Liver (tissue), 9 donors: Measurements from ENCODE around the gene ADCY9. TPM values are rescaled to one million over a fixed set of nuclear protein-coding genes. Genes with fewer than 3 reads are reported as not detected.
A peak's percentile ranks its signal among the peaks of the same experiment; 100 is the strongest.

Source experiments
- DNase-seq: peaks from one replicate; pipeline ENCODE4 v3.0.0-alpha.2; 2017; ENCODE audit warnings: low spot score
- H3K27ac ChIP-seq, 2 donors: one replicate each; pipeline ENCODE4 v1.7.0; 2013; ENCODE audit warnings: inconsistent platforms in 2 of 2, low read length in 2 of 2, control low read depth in 1 of 2, low read depth in 1 of 2, mild to moderate bottlenecking in 1 of 2
- H3K27me3 ChIP-seq, 4 donors: one replicate each; pipeline versions ENCODE4 v1.6.1 to v1.7.0; 2013; ENCODE audit warnings: low read length in 3 of 4, inconsistent platforms in 1 of 4, mild to moderate bottlenecking in 1 of 4, moderate library complexity in 1 of 4; ENCODE audit not compliant: control insufficient read depth in 4 of 4, insufficient read depth in 4 of 4
- H3K36me3 ChIP-seq, 4 donors: one replicate each; pipeline versions ENCODE4 v1.6.1 to v1.7.0; 2013; ENCODE audit warnings: low read length in 3 of 4, mild to moderate bottlenecking in 3 of 4, low read depth in 1 of 4, moderate library complexity in 1 of 4; ENCODE audit not compliant: control insufficient read depth in 4 of 4, insufficient read depth in 3 of 4
- H3K4me1 ChIP-seq, 4 donors: one replicate each; pipeline versions ENCODE4 v1.6.1 to v1.7.0; 2013; ENCODE audit warnings: low read length in 3 of 4, mild to moderate bottlenecking in 3 of 4, moderate library complexity in 1 of 4; ENCODE audit not compliant: control insufficient read depth in 4 of 4, insufficient read depth in 4 of 4
- H3K4me3 ChIP-seq, 3 donors: one replicate each; pipeline versions ENCODE4 v1.6.1 to v1.7.0; 2013; ENCODE audit warnings: low read length in 3 of 3, control low read depth in 1 of 3, low read depth in 1 of 3, mild to moderate bottlenecking in 1 of 3
- H3K9ac ChIP-seq, 2 donors: one replicate each; pipeline ENCODE4 v1.7.0; 2013; ENCODE audit warnings: low read length in 2 of 2, mild to moderate bottlenecking in 2 of 2, moderate library complexity in 2 of 2, control low read depth in 1 of 2, low read depth in 1 of 2
- H3K9me3 ChIP-seq, 4 donors: one replicate each; pipeline versions ENCODE4 v1.6.1 to v1.7.0; 2013; ENCODE audit warnings: low read length in 3 of 4; ENCODE audit not compliant: control insufficient read depth in 4 of 4
- ATF3 ChIP-seq: IDR thresholded peaks from 2 replicates; pipeline ENCODE4 v1.6.1; 2016; ENCODE audit warnings: antibody characterized with exemption
- EGR1 ChIP-seq, 2 donors: IDR thresholded peaks; 2 replicates each; pipeline ENCODE4 v1.6.1; 2016 to 2018; ENCODE audit warnings: antibody characterized with exemption in 2 of 2, low read depth in 2 of 2
- FOXA1 ChIP-seq: IDR thresholded peaks from 2 replicates; pipeline ENCODE4 v1.6.1; 2016; ENCODE audit warnings: antibody characterized with exemption
- FOXA2 ChIP-seq: IDR thresholded peaks from 2 replicates; pipeline ENCODE4 v1.6.1; 2016; ENCODE audit warnings: antibody characterized with exemption
- GABPA ChIP-seq, 2 donors: IDR thresholded peaks in 1 of 2; conservative IDR thresholded peaks in 1 of 2; 2 replicates each; pipeline ENCODE4 v1.6.1; 2016; ENCODE audit warnings: antibody characterized with exemption in 2 of 2, mild to moderate bottlenecking in 1 of 2, moderate library complexity in 1 of 2
- HNF4A ChIP-seq, 2 donors: conservative IDR thresholded peaks; 2 replicates each; pipeline ENCODE4 v1.6.1; 2016; ENCODE audit warnings: antibody characterized with exemption in 2 of 2, mild to moderate bottlenecking in 2 of 2
- HNF4G ChIP-seq: IDR thresholded peaks from 2 replicates; pipeline ENCODE4 v1.6.1; 2016; ENCODE audit warnings: antibody characterized with exemption
- JUND ChIP-seq, 2 donors: IDR thresholded peaks; 2 replicates each; pipeline ENCODE4 v1.6.1; 2016; ENCODE audit warnings: antibody characterized with exemption in 2 of 2
- MAX ChIP-seq: IDR thresholded peaks from 2 replicates; pipeline ENCODE4 v1.6.1; 2016; ENCODE audit warnings: antibody characterized with exemption
- NR2F2 ChIP-seq: IDR thresholded peaks from 2 replicates; pipeline ENCODE4 v1.6.1; 2016; ENCODE audit warnings: antibody characterized with exemption
- RAD21 ChIP-seq, 2 donors: IDR thresholded peaks; 2 replicates each; pipeline ENCODE4 v1.6.1; 2016; ENCODE audit warnings: antibody characterized with exemption in 2 of 2, mild to moderate bottlenecking in 2 of 2
- REST ChIP-seq: IDR thresholded peaks from 2 replicates; pipeline ENCODE4 v1.6.1; 2016; ENCODE audit warnings: antibody characterized with exemption, mild to moderate bottlenecking
- RXRA ChIP-seq, 2 donors: IDR thresholded peaks; 2 replicates each; pipeline ENCODE4 v1.6.1; 2017 to 2018; ENCODE audit warnings: antibody characterized with exemption in 2 of 2, mild to moderate bottlenecking in 1 of 2
- SP1 ChIP-seq: IDR thresholded peaks from 2 replicates; pipeline ENCODE4 v1.6.1; 2018; ENCODE audit warnings: antibody characterized with exemption, mild to moderate bottlenecking
- TAF1 ChIP-seq: conservative IDR thresholded peaks from 2 replicates; pipeline ENCODE4 v1.6.1; 2016; ENCODE audit warnings: antibody characterized with exemption, mild to moderate bottlenecking
- YY1 ChIP-seq: IDR thresholded peaks from 2 replicates; pipeline ENCODE4 v1.6.1; 2016; ENCODE audit warnings: antibody characterized with exemption, mild to moderate bottlenecking
- ZBTB33 ChIP-seq: IDR thresholded peaks from 2 replicates; pipeline ENCODE4 v1.6.1; 2016; ENCODE audit warnings: antibody characterized with exemption
- WGBS: extraction: QIAGEN DNeasy Blood & Tissue Kit; methylation state at CpG from one replicate; pipeline ENCODE4 v1.1.7; 2013; 5-methylcytosine and 5-hydroxymethylcytosine counted together
- polyA plus RNA-seq, 2 donors: library from polyadenylated mRNA; stranded (reverse) in 1 of 2; unstranded in 1 of 2; fragments of 200-250 nt in 1 of 2; fragments of >200 nt in 1 of 2; fragmentation: Nextera tagmentation in 1 of 2; extraction: Ambion mirVana in 1 of 2; gene quantifications; one replicate each; pipeline versions ENCODE4 v1.2.1 to v1.2.3, GENCODE V29; 2013 to 2015
- total RNA-seq, 2 donors: library from RNA; depleted of rRNA; stranded (reverse); fragments of >200 nt; gene quantifications; one replicate each; pipeline ENCODE4 v1.2.3, GENCODE V29; 2014
- donor health status: healthy.
- donor health status: healthy.
- donor health status: healthy.
- donor health status: healthy.
- donor health status: healthy.

ADCY9 gene
- total and polyA plus RNA-seq, 4 donors, result 3.6 to 25.1 (median 11.0) TPM

GRCh38 chr16:4096509-4096908, 19.7 kb downstream of the ADCY9 start:
- WGBS, result 80% methylated on average over 5 of the region's 5 CpGs
- TF ChIP-seq GABPA (IDR thresholded peaks at IDR 0.05 in 1 of 2, conservative IDR thresholded peaks at IDR 0.05 in 1 of 2) (no peak), FOXA2 (no peak), TAF1 (no peak), SP1 (no peak), ZBTB33 (no peak), REST (no peak), YY1 (no peak), HNF4G (no peak)

GRCh38 chr16:4094127-4094773, 22.0 kb downstream of the ADCY9 start:
- H3K4me3 ChIP-seq, result no peak overlapping the region
- no peaks in the 10 kb centered on the region for H3K36me3 ChIP-seq
- peak overlapping the region; percentile 81 to 82 for H3K27ac ChIP-seq
- H3K9me3 ChIP-seq, result no peaks in the 10 kb centered on the region
- peak; percentile 52 for DNase-seq
- H3K9ac ChIP-seq, result peak overlapping the region in 1 of 2 donors; percentile 54
- H3K27me3 ChIP-seq, result no peaks in the 10 kb centered on the region
- H3K4me1 ChIP-seq, result peaks cover 8 to 68% (median 46%) of the 10 kb centered on the region in 4 donors
- 57% methylated on average over 14 of the region's 14 CpGs for WGBS
- peak; percentile 85 for TF ChIP-seq SP1
- peak; percentile 95 to 97 for TF ChIP-seq RXRA (IDR thresholded peaks at IDR 0.05)
- TF ChIP-seq HNF4G, result peak; percentile 7
- TF ChIP-seq ATF3, result no peak
- TF ChIP-seq NR2F2, result peak; percentile 82
- peak in 1 of 2 donors; percentile 45 for TF ChIP-seq EGR1 (IDR thresholded peaks at IDR 0.05; ENCODE audit: low read depth in 2 of 2)
- TF ChIP-seq FOXA1, result peak; percentile 45
- peak in 1 of 2 donors; percentile 45 for TF ChIP-seq GABPA (IDR thresholded peaks at IDR 0.05 in 1 of 2, conservative IDR thresholded peaks at IDR 0.05 in 1 of 2)
- TF ChIP-seq HNF4A (conservative IDR thresholded peaks at IDR 0.05), result peak; percentile 82 to 95
- TF ChIP-seq TAF1, result no peak
- peak; percentile 92 for TF ChIP-seq ZBTB33
- peak in 1 of 2 donors; percentile 84 for TF ChIP-seq JUND (IDR thresholded peaks at IDR 0.05)
- peak; percentile 53 for TF ChIP-seq FOXA2
- TF ChIP-seq MAX, result peak; percentile 91
- TF ChIP-seq YY1, result peak; percentile 80
- no peak for TF ChIP-seq REST
- peak; percentile 44 to 54 for TF ChIP-seq RAD21 (IDR thresholded peaks at IDR 0.05)

More at GRCh38 chr16:4096509-4096908, 19.7 kb downstream of the ADCY9 start:
- H3K9me3 ChIP-seq, result no peaks in the 10 kb centered on the region
- H3K27me3 ChIP-seq, result no peaks in the 10 kb centered on the region
- no peaks in the 10 kb centered on the region for H3K36me3 ChIP-seq
- H3K4me3 ChIP-seq, result no peak overlapping the region
- H3K4me1 ChIP-seq, result peaks cover 3 to 55% (median 34%) of the 10 kb centered on the region in 4 donors
- no peak overlapping the region for H3K27ac ChIP-seq
- no peak overlapping the region for H3K9ac ChIP-seq
- no peak for DNase-seq
